H9 (cell line): ENCODE measurements around the gene RASL12. TPM values are rescaled to one million over a fixed set of nuclear protein-coding genes. Genes with fewer than 3 reads are reported as not detected.

Experiments used
- DNase-seq: peaks from one replicate; pipeline ENCODE4 v3.0.0-alpha.2; 2017
- H2AFZ ChIP-seq: one replicate; pipeline ENCODE4 v1.6.1; 2013; ENCODE audit warnings: mild to moderate bottlenecking, low read length, control low read depth, moderate library complexity
- H2AK5ac ChIP-seq: 2 replicates; pipeline ENCODE4 v1.6.1; 2013; ENCODE audit warnings: low read length, control low read depth, mixed read lengths; ENCODE audit not compliant: insufficient read length
- H2BK120ac ChIP-seq: one replicate; pipeline ENCODE4 v1.6.1; 2013; ENCODE audit warnings: low read depth, mild to moderate bottlenecking, low read length, control low read depth, inconsistent platforms; ENCODE audit not compliant: poor library complexity, severe bottlenecking
- H2BK12ac ChIP-seq: 2 replicates; pipeline ENCODE4 v1.6.1; 2013; ENCODE audit warnings: low read length, control low read depth, mixed read lengths, low read depth; ENCODE audit not compliant: insufficient read length
- H2BK15ac ChIP-seq: 2 replicates; pipeline ENCODE4 v1.6.1; 2013; ENCODE audit warnings: low read depth, low read length, control low read depth
- H2BK20ac ChIP-seq: one replicate; pipeline ENCODE4 v1.6.1; 2013; ENCODE audit warnings: low read depth, mild to moderate bottlenecking, low read length, control low read depth, inconsistent platforms; ENCODE audit not compliant: poor library complexity, severe bottlenecking
- H2BK5ac ChIP-seq: 2 replicates; pipeline ENCODE4 v1.6.1; 2013; ENCODE audit warnings: low read length, control low read depth, mixed read lengths; ENCODE audit not compliant: insufficient read length
- H3K14ac ChIP-seq: 2 replicates; pipeline ENCODE4 v1.6.1; 2013; ENCODE audit warnings: low read length, control low read depth; ENCODE audit not compliant: insufficient read depth
- H3K18ac ChIP-seq: 2 replicates; pipeline ENCODE4 v1.6.1; 2013; ENCODE audit warnings: low read depth, mild to moderate bottlenecking, mixed read lengths, low read length, control low read depth; ENCODE audit not compliant: insufficient read length
- H3K23ac ChIP-seq: 2 replicates; pipeline ENCODE4 v1.6.1; 2013; ENCODE audit warnings: low read length, control low read depth, mixed read lengths, low read depth; ENCODE audit not compliant: insufficient read length
- H3K23me2 ChIP-seq: 2 replicates; pipeline ENCODE4 v1.6.1; 2013; ENCODE audit warnings: low read depth, mild to moderate bottlenecking, mixed read lengths, low read length, control low read depth; ENCODE audit not compliant: insufficient read length, poor library complexity, severe bottlenecking
- H3K27ac ChIP-seq: 2 replicates; pipeline ENCODE4 v1.5.1; 2013; ENCODE audit warnings: low read length, control low read depth, mixed read lengths, low read depth; ENCODE audit not compliant: insufficient read length
- H3K27me3 ChIP-seq: 2 replicates; pipeline ENCODE4 v1.6.1; 2013; ENCODE audit warnings: low read length, control low read depth, inconsistent platforms; ENCODE audit not compliant: insufficient read depth
- H3K4ac ChIP-seq: 2 replicates; pipeline ENCODE4 v1.6.1; 2013; ENCODE audit warnings: low read depth, mild to moderate bottlenecking, control low read depth, inconsistent platforms, low read length, moderate library complexity
- H3K4me1 ChIP-seq: 2 replicates; pipeline ENCODE4 v1.6.1; 2013; ENCODE audit warnings: low read length, control low read depth, inconsistent platforms; ENCODE audit not compliant: insufficient read depth
- H3K4me2 ChIP-seq: 2 replicates; pipeline ENCODE4 v1.6.1; 2013; ENCODE audit warnings: low read length, control low read depth, mixed read lengths; ENCODE audit not compliant: insufficient read length, insufficient read depth
- H3K56ac ChIP-seq: 2 replicates; pipeline ENCODE4 v1.6.1; 2013; ENCODE audit warnings: low read depth, mild to moderate bottlenecking, mixed read lengths, low read length, control low read depth; ENCODE audit not compliant: insufficient read length
- H3K79me1 ChIP-seq: 2 replicates; pipeline ENCODE4 v1.6.1; 2013; ENCODE audit warnings: low read depth, mild to moderate bottlenecking, moderate library complexity, low read length, control low read depth, inconsistent platforms; ENCODE audit not compliant: insufficient read depth, poor library complexity, severe bottlenecking
- H3K79me2 ChIP-seq: 2 replicates; pipeline ENCODE4 v1.6.1; 2013; ENCODE audit warnings: low read length, control low read depth, inconsistent platforms; ENCODE audit not compliant: insufficient read depth
- H3K9ac ChIP-seq: 2 replicates; pipeline ENCODE4 v1.6.1; 2013; ENCODE audit warnings: low read length, control low read depth, mixed read lengths; ENCODE audit not compliant: insufficient read length; ENCODE audit errors: extremely low read depth
- H3K9me3 ChIP-seq: one replicate; pipeline ENCODE4 v1.6.1; 2013; ENCODE audit warnings: low read depth, low read length, inconsistent platforms; ENCODE audit not compliant: control insufficient read depth
- H3T11ph ChIP-seq: one replicate; pipeline ENCODE4 v1.6.1; 2013; ENCODE audit warnings: mild to moderate bottlenecking, low read length, control low read depth, inconsistent platforms
- H4K20me1 ChIP-seq: one replicate; pipeline ENCODE4 v1.6.1; 2013; ENCODE audit not compliant: control insufficient read depth, insufficient read length, insufficient read depth
- H4K5ac ChIP-seq: 2 replicates; pipeline ENCODE4 v1.6.1; 2013; ENCODE audit warnings: low read depth, mild to moderate bottlenecking, mixed read lengths, low read length, control low read depth; ENCODE audit not compliant: insufficient read length
- H4K8ac ChIP-seq: replicated peaks from 2 replicates; pipeline ENCODE4 v1.6.1; 2013; ENCODE audit warnings: low read length, control low read depth, mixed read lengths, low read depth; ENCODE audit not compliant: insufficient read length
- H4K91ac ChIP-seq: 2 replicates; pipeline ENCODE4 v1.6.1; 2013; ENCODE audit warnings: low read depth, mild to moderate bottlenecking, moderate library complexity, mixed read lengths, low read length, control low read depth; ENCODE audit not compliant: insufficient read length
- H3K27ac Mint-ChIP-seq, 3 experiments: 2 replicates in 2 of 3; 3 replicates in 1 of 3; pipeline ENCODE4 v1.8.0; 2020 to 2021; ENCODE audit warnings: mixed read lengths in 3 of 3, mild to moderate bottlenecking in 1 of 3, moderate library complexity in 1 of 3
- H3K27me3 Mint-ChIP-seq: 2 replicates; pipeline ENCODE4 v1.8.0; 2021; ENCODE audit warnings: low read depth, mild to moderate bottlenecking, moderate library complexity, mixed read lengths
- H3K36me3 Mint-ChIP-seq, 3 experiments: 2 replicates in 2 of 3; 3 replicates in 1 of 3; pipeline ENCODE4 v1.8.0; 2020 to 2021; ENCODE audit warnings: low read depth in 3 of 3, mixed read lengths in 3 of 3; ENCODE audit not compliant: insufficient read depth in 1 of 3
- H3K4me1 Mint-ChIP-seq, 2 experiments: 2 replicates each; pipeline ENCODE4 v1.8.0; 2020; ENCODE audit warnings: mixed read lengths in 2 of 2
- H3K4me3 Mint-ChIP-seq, 2 experiments: 2 replicates in 1 of 2; 3 replicates in 1 of 2; pipeline ENCODE4 v1.8.0; 2020 to 2021; ENCODE audit warnings: mild to moderate bottlenecking in 2 of 2, mixed read lengths in 2 of 2, moderate library complexity in 1 of 2
- H3K9me3 Mint-ChIP-seq, 2 experiments: 2 replicates in 1 of 2; 3 replicates in 1 of 2; pipeline ENCODE4 v1.8.0; 2020; ENCODE audit warnings: mild to moderate bottlenecking in 2 of 2, mixed read lengths in 2 of 2, moderate library complexity in 1 of 2
- WGBS: extraction: QIAGEN DNeasy Blood & Tissue Kit; methylation state at CpG from one replicate; pipeline ENCODE4 v1.1.7; 2013; ENCODE audit warnings: missing lambda C conversion rate, low lambda C conversion rate, mixed read lengths; ENCODE audit not compliant: insufficient read length; ENCODE audit errors: extremely low coverage; 5-methylcytosine and 5-hydroxymethylcytosine counted together
- total RNA-seq: library from RNA; stranded (reverse); gene quantifications from 2 replicates; pipeline ENCODE4 v1.2.1, GENCODE V29; 2021
- TF ChIP-seq, protein P1 (sequence below): fragments of 200-600 bp; sonication (generic); conservative IDR thresholded peaks from 3 replicates; pipeline ENCODE4 v1.8.0; 2021; ENCODE audit warnings: antibody characterized with exemption, mild to moderate bottlenecking

RASL12 gene
- total RNA-seq, 1 experiment from 2014 or later: 7.5 TPM

DNA sequence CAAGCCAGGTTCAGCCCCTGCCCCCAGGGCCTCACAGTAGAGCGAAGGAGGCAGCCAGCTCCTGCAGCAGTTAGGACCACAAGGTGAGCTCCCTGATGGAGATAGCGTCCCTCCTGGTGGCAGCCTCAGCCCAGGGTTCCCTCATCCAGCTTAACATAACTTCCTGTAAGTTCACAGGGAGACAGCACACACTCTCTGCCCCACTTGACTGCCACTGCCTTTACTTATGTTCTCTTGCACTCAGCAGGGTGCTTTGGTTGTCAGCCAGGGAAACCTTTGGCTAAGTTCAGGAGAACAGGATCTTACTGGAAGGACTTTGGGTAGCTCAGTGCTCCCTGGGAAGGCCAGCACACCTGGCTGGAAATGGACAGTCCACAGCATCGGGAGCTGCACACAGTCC, 19.6 kb upstream of the RASL12 start:
- Histone ChIP-seq H3K23me2 (no peaks in the 10 kb centered on the region), H4K20me1 (no peaks in the 10 kb centered on the region), H3K9me3 (no peaks in the 10 kb centered on the region), H4K91ac (no peak overlapping the region), H3K4me2 (no peak overlapping the region), H3T11ph (no peak overlapping the region), H2BK12ac (no peak overlapping the region), H3K56ac (no peak overlapping the region), H2BK15ac (no peak overlapping the region), H3K27ac (no peak overlapping the region), H3K23ac (no peak overlapping the region), H2AK5ac (no peak overlapping the region), H3K27me3 (no peaks in the 10 kb centered on the region), H3K9ac (no peak overlapping the region), H4K5ac (no peak overlapping the region), H3K79me1 (no peaks in the 10 kb centered on the region), H3K14ac (no peak overlapping the region), H3K79me2 (no peaks in the 10 kb centered on the region), H3K4me1 (peaks cover 12% of the 10 kb centered on the region; the same call in 1 of the 2 replicates), H4K8ac (no peak overlapping the region), H2BK5ac (no peak overlapping the region), H3K18ac (no peak overlapping the region), H2AFZ (no peak overlapping the region), H2BK120ac (no peak overlapping the region), H3K4ac (no peak overlapping the region), H2BK20ac (no peak overlapping the region)
- TF ChIP-seq, protein P1, sequence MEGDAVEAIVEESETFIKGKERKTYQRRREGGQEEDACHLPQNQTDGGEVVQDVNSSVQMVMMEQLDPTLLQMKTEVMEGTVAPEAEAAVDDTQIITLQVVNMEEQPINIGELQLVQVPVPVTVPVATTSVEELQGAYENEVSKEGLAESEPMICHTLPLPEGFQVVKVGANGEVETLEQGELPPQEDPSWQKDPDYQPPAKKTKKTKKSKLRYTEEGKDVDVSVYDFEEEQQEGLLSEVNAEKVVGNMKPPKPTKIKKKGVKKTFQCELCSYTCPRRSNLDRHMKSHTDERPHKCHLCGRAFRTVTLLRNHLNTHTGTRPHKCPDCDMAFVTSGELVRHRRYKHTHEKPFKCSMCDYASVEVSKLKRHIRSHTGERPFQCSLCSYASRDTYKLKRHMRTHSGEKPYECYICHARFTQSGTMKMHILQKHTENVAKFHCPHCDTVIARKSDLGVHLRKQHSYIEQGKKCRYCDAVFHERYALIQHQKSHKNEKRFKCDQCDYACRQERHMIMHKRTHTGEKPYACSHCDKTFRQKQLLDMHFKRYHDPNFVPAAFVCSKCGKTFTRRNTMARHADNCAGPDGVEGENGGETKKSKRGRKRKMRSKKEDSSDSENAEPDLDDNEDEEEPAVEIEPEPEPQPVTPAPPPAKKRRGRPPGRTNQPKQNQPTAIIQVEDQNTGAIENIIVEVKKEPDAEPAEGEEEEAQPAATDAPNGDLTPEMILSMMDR: no peak
- H3K9me3 Mint-ChIP-seq: no peaks in the 10 kb centered on the region; a peak in 1 of 5 replicates
- H3K27me3 Mint-ChIP-seq: peaks cover 9% of the 10 kb centered on the region
- peaks cover 60 to 69% of the 10 kb centered on the region in 2 experiments for H3K4me1 Mint-ChIP-seq
- H3K36me3 Mint-ChIP-seq: no peaks in the 10 kb centered on the region
- no peak for DNase-seq
- no CpG with 5 or more reads among the region's 3 CpGs for WGBS
- H3K27ac Mint-ChIP-seq: no peak overlapping the region; a peak in 1 of 7 replicates
- H3K4me3 Mint-ChIP-seq: no peak overlapping the region
